Keratinocyte (primary cell): ENCODE results near the gene DTX3. TPM values are rescaled to one million over a fixed set of nuclear protein-coding genes. Genes with fewer than 3 reads are reported as not detected.

Experiments
- DNase-seq: peaks from one replicate; pipeline ENCODE4 v3.0.0-alpha.2; 2011; ENCODE audit warnings: low read depth, missing footprints, low spot score
- FAIRE-seq: peaks from 2 replicates; lab custom pipeline; 2011; peaks lifted over from hg19 to GRCh38; lab: Jason Lieb, UNC
- H2AFZ ChIP-seq: 2 replicates; pipeline ENCODE4 v1.6.0; 2012; ENCODE audit warnings: low read length, control low read depth, inconsistent platforms; ENCODE audit not compliant: control insufficient read depth
- H3K27ac ChIP-seq: 2 replicates; pipeline ENCODE4 v1.5.1; 2011; ENCODE audit warnings: low read length; ENCODE audit not compliant: control insufficient read depth, insufficient read depth
- H3K27me3 ChIP-seq: 3 replicates; pipeline ENCODE4 v1.6.0; 2011; ENCODE audit warnings: low read length; ENCODE audit not compliant: control insufficient read depth, insufficient read depth; ENCODE audit errors: extremely low read depth
- H3K36me3 ChIP-seq, 2 experiments: 2 replicates in 1 of 2; 3 replicates in 1 of 2; pipeline ENCODE4 v1.5.1; 2011; ENCODE audit warnings: low read length in 2 of 2, mild to moderate bottlenecking in 1 of 2; ENCODE audit not compliant: control insufficient read depth in 2 of 2, insufficient read depth in 2 of 2; ENCODE audit errors: extremely low read depth in 1 of 2
- H3K4me1 ChIP-seq: 3 replicates; pipeline ENCODE4 v1.5.1; 2011; ENCODE audit warnings: low read length; ENCODE audit not compliant: control insufficient read depth, insufficient read depth; ENCODE audit errors: extremely low read depth
- H3K4me2 ChIP-seq: 3 replicates; pipeline ENCODE4 v1.6.0; 2011; ENCODE audit warnings: low read depth, low read length; ENCODE audit not compliant: control insufficient read depth, insufficient read depth; ENCODE audit errors: extremely low read depth
- H3K4me3 ChIP-seq, 3 experiments: fragments of 200-600 bp in 1 of 3; sonication (generic) in 1 of 3; 2 replicates in 2 of 3; 3 replicates in 1 of 3; pipeline ENCODE4 v1.5.1; 2011 to 2016; ENCODE audit warnings: low read length in 3 of 3, mild to moderate bottlenecking in 3 of 3, control low read depth in 2 of 3, inconsistent platforms in 1 of 3, low read depth in 1 of 3, mixed read lengths in 1 of 3, mixed run types in 1 of 3, moderate library complexity in 1 of 3; ENCODE audit not compliant: control insufficient read depth in 2 of 3, insufficient read depth in 2 of 3; ENCODE audit errors: extremely low read depth in 1 of 3
- H3K79me2 ChIP-seq: 2 replicates; pipeline ENCODE4 v1.6.0; 2012; ENCODE audit warnings: low read length; ENCODE audit not compliant: control insufficient read depth, insufficient read depth
- H3K9ac ChIP-seq: 3 replicates; pipeline ENCODE4 v1.6.0; 2011; ENCODE audit warnings: low read length; ENCODE audit not compliant: control insufficient read depth, insufficient read depth; ENCODE audit errors: extremely low read depth
- H3K9me1 ChIP-seq: 3 replicates; pipeline ENCODE4 v1.6.0; 2011; ENCODE audit warnings: low read length; ENCODE audit not compliant: control insufficient read depth, insufficient read depth; ENCODE audit errors: extremely low read depth
- H3K9me3 ChIP-seq: 2 replicates; pipeline ENCODE4 v1.5.1; 2012; ENCODE audit warnings: low read depth, low read length; ENCODE audit not compliant: control insufficient read depth
- H4K20me1 ChIP-seq: 3 replicates; pipeline ENCODE4 v1.6.0; 2011; ENCODE audit warnings: low read length; ENCODE audit not compliant: control insufficient read depth, insufficient read depth; ENCODE audit errors: extremely low read depth
- EZH2 ChIP-seq: IDR thresholded peaks from one replicate; pipeline ENCODE4 v1.6.1; 2012; ENCODE audit warnings: inconsistent platforms, mild to moderate bottlenecking, low read length, moderate library complexity
- dilution Hi-C: fragments of 300-500 bp; cut with MboI; formaldehyde crosslinking; loops from one replicate; pipeline ENCODE4 v1.7.0; 2020; ENCODE audit warnings: low sequenced_read_pairs; ENCODE audit not compliant: extremely low pct_ligation_motif_present
- polyA plus RNA-seq, 5 experiments: library from polyadenylated mRNA; depleted of rRNA in 3 of 5; stranded (reverse) in 3 of 5; stranded (forward) in 1 of 5; unstranded in 1 of 5; fragments of >200 nt; gene quantifications; 1 replicate in 1 of 5; 2 replicates in 3 of 5; 3 replicates in 1 of 5; pipeline versions ENCODE4 v1.2.1 to v1.2.3, GENCODE V29; 2011 to 2012; ENCODE audit warnings: missing spikeins in 2 of 5, low read depth in 1 of 5, low replicate concordance in 1 of 5
- TF ChIP-seq, protein P1 (sequence below), 3 experiments: IDR thresholded peaks in 1 of 3; conservative IDR thresholded peaks in 1 of 3; optimal IDR thresholded peaks in 1 of 3; 2 replicates in 2 of 3; 3 replicates in 1 of 3; pipeline versions ENCODE3 to v1.5.1; 2011; ENCODE audit warnings: low read length in 3 of 3, mild to moderate bottlenecking in 3 of 3, moderate library complexity in 2 of 3, control low read depth in 1 of 3, inconsistent platforms in 1 of 3; ENCODE audit not compliant: insufficient read depth in 2 of 3; ENCODE audit errors: extremely low read depth in 1 of 3

The DTX3 gene
- polyA plus RNA-seq, 1 donor (not counting 4 experiments of a cell fraction or from before 2014, with no cell fraction given): 2.6 TPM

DNA sequence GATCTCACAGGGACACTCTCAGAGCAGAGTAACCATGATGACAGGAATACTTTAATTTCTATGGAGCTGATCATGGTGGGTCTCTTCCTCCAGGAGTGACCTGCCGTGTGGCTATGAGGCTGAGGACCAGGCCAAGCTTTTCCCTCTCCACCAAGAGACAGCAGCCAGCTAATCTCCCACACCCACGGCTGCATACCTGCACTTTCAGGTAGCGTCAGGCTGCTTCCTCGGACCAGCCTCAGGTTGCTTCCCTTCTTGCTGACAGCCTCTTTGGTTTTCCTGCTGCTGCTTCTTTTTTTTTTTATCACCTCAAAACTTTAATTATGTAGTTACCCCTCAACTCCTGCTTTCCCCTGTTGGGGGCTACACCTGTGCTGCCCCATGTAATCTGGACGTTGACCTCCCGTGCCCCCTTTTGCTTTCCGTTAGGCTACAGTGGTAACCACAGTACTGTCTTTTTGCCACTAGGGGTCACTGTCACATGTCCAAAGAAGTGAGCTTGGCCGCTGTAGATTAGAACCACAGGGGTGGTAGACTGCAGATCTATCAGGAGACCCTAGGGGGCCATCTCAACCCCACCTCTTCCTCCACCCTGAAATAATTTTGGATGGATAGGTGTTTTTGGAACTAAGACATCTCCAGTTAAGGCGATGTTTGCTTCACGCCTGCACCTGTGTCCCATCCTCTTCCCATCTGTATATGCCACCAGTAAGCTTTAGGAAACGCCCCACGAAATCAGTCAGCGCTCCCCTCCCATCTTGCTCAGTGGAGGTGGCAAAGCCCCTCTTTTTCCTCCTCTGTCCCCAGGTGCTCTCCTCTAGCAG is 21.4 kb upstream of the DTX3 start:
- Histone ChIP-seq H3K4me1 (no peaks in the 10 kb centered on the region), H3K79me2 (no peaks in the 10 kb centered on the region), H3K9me1 (no peaks in the 10 kb centered on the region), H3K36me3 (no peaks in the 10 kb centered on the region), H3K27me3 (peaks cover 14% of the 10 kb centered on the region), H4K20me1 (no peaks in the 10 kb centered on the region), H3K4me2 (no peak overlapping the region), H3K9me3 (no peaks in the 10 kb centered on the region), H3K4me3 (no peak overlapping the region), H3K27ac (no peak overlapping the region), H2AFZ (no peak overlapping the region), H3K9ac (no peak overlapping the region)
- peak; percentile 80 for FAIRE-seq
- dilution Hi-C loops: loop anchor here (25.0 kb wide), 1 partner anchor 154 kb away; the partner anchor contains the start of genes AGAP2 and TSPAN31
- peak; percentile 30 for DNase-seq
- TF ChIP-seq, protein P1, sequence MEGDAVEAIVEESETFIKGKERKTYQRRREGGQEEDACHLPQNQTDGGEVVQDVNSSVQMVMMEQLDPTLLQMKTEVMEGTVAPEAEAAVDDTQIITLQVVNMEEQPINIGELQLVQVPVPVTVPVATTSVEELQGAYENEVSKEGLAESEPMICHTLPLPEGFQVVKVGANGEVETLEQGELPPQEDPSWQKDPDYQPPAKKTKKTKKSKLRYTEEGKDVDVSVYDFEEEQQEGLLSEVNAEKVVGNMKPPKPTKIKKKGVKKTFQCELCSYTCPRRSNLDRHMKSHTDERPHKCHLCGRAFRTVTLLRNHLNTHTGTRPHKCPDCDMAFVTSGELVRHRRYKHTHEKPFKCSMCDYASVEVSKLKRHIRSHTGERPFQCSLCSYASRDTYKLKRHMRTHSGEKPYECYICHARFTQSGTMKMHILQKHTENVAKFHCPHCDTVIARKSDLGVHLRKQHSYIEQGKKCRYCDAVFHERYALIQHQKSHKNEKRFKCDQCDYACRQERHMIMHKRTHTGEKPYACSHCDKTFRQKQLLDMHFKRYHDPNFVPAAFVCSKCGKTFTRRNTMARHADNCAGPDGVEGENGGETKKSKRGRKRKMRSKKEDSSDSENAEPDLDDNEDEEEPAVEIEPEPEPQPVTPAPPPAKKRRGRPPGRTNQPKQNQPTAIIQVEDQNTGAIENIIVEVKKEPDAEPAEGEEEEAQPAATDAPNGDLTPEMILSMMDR (optimal IDR thresholded peaks at IDR 0.05 in 1 of 3, IDR thresholded peaks at IDR 0.05 in 1 of 3, conservative IDR thresholded peaks at IDR 0.05 in 1 of 3; ENCODE audit: extremely low read depth in 1 of 3, insufficient read depth in 2 of 3, low read length in 3 of 3): peak; percentile 81 to 96 (median 91)
- no peak for TF ChIP-seq EZH2

- no peak for FAIRE-seq
- H3K4me3 ChIP-seq: no peak overlapping the region
- no peak for DNase-seq
- H3K79me2 ChIP-seq: no peaks in the 10 kb centered on the region
- H2AFZ ChIP-seq: no peak overlapping the region
- peaks cover 14% of the 10 kb centered on the region for H3K27me3 ChIP-seq
- H4K20me1 ChIP-seq: no peaks in the 10 kb centered on the region
- no peaks in the 10 kb centered on the region for H3K4me1 ChIP-seq
- H3K4me2 ChIP-seq: no peak overlapping the region
- H3K9ac ChIP-seq: no peak overlapping the region
- no peak overlapping the region for H3K27ac ChIP-seq
- no peaks in the 10 kb centered on the region for H3K9me1 ChIP-seq
- TF ChIP-seq, protein P1 (optimal IDR thresholded peaks at IDR 0.05 in 1 of 3, IDR thresholded peaks at IDR 0.05 in 1 of 3, conservative IDR thresholded peaks at IDR 0.05 in 1 of 3; ENCODE audit: extremely low read depth in 1 of 3, insufficient read depth in 2 of 3, low read length in 3 of 3): no peak
- no peak for TF ChIP-seq EZH2
- H3K9me3 ChIP-seq: no peaks in the 10 kb centered on the region
- H3K36me3 ChIP-seq: no peaks in the 10 kb centered on the region
- dilution Hi-C loops: loop anchor here (25.0 kb wide), 1 partner anchor 153 kb away; the partner anchor contains the start of genes AGAP2 and TSPAN31
Measured at GRCh38 chr12:57584050-57584449, 20.6 kb upstream of the DTX3 start.
